Nephron (organoid): ENCODE measurements around the gene DACT1.

Source experiments
- H3K27ac Mint-ChIP-seq, 3 experiments: 2 replicates each; pipeline ENCODE4 v1.8.0; 2020; ENCODE audit warnings: mixed read lengths in 3 of 3, mild to moderate bottlenecking in 2 of 3, moderate library complexity in 1 of 3
- H3K27me3 Mint-ChIP-seq: 2 replicates; pipeline ENCODE4 v1.8.0; 2021; ENCODE audit warnings: low read depth, mild to moderate bottlenecking, moderate library complexity, mixed read lengths
- H3K36me3 Mint-ChIP-seq: 2 replicates; pipeline ENCODE4 v1.8.0; 2020; ENCODE audit warnings: low read depth, mixed read lengths
- H3K4me1 Mint-ChIP-seq: 2 replicates; pipeline ENCODE4 v1.8.0; 2020; ENCODE audit warnings: mixed read lengths
- H3K4me3 Mint-ChIP-seq, 3 experiments: 2 replicates each; pipeline ENCODE4 v1.8.0; 2020; ENCODE audit warnings: mild to moderate bottlenecking in 3 of 3, mixed read lengths in 3 of 3, moderate library complexity in 2 of 3
- H3K9me3 Mint-ChIP-seq: 2 replicates; pipeline ENCODE4 v1.8.0; 2020; ENCODE audit warnings: mixed read lengths
- TF ChIP-seq, protein P1 (sequence below), 3 experiments: fragments of 200-600 bp; sonication (generic); IDR thresholded peaks; one replicate each; pipeline ENCODE4 v1.5.0; 2021; ENCODE audit warnings: antibody characterized with exemption in 3 of 3; ENCODE audit not compliant: unreplicated experiment in 3 of 3

DACT1 gene

DNA sequence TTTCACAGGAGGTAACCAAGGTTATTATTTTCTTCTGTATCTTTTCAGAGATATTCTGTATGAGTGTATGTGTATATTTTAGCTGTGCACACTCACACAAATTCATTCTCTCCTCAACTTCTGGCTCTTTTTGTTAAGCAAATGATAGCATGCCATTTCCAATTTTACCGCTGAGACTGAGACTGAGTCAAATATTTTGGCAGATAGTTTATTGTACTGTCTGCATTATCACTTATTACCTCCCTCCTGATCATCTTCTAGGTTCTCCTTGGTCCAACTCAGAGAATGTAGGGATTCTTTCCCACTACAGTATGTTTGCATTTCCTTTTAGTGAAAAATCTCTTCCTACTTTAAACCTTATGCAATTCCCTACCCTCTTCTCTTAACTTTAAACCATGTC lies 33.3 kb downstream of the DACT1 start:
- TF ChIP-seq, protein P1, sequence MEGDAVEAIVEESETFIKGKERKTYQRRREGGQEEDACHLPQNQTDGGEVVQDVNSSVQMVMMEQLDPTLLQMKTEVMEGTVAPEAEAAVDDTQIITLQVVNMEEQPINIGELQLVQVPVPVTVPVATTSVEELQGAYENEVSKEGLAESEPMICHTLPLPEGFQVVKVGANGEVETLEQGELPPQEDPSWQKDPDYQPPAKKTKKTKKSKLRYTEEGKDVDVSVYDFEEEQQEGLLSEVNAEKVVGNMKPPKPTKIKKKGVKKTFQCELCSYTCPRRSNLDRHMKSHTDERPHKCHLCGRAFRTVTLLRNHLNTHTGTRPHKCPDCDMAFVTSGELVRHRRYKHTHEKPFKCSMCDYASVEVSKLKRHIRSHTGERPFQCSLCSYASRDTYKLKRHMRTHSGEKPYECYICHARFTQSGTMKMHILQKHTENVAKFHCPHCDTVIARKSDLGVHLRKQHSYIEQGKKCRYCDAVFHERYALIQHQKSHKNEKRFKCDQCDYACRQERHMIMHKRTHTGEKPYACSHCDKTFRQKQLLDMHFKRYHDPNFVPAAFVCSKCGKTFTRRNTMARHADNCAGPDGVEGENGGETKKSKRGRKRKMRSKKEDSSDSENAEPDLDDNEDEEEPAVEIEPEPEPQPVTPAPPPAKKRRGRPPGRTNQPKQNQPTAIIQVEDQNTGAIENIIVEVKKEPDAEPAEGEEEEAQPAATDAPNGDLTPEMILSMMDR (IDR thresholded peaks at IDR 0.05; ENCODE audit: unreplicated experiment in 3 of 3) = no peak

DNA sequence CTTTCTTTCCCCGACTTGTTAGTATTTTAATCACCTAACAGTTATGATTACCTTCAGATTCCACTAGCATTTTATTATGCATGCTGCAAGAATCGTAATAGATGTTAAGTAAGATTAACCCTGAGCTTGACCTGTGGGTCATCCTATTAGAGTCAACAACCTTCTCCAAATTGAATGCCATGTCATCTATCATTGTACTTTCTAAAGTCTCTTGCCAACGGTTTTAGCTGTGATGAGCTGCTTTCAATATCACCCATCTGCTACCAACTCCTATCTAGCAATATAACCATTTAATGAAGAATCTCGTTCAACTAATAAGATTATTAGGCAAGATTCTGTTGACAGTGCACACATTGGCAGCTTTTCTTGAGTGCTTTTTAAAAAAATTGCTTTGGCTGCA lies 33.7 kb downstream of the DACT1 start:
- TF ChIP-seq, protein P1 (IDR thresholded peaks at IDR 0.05; ENCODE audit: unreplicated experiment in 3 of 3) = no peak
- H3K9me3 Mint-ChIP-seq = no peaks in the 10 kb centered on the region
- H3K27me3 Mint-ChIP-seq = no peaks in the 10 kb centered on the region
- peaks cover 31% of the 10 kb centered on the region for H3K4me1 Mint-ChIP-seq
- H3K36me3 Mint-ChIP-seq = no peaks in the 10 kb centered on the region
- peak overlapping the region in 2 of 3 experiments; percentile 12 to 37 for H3K27ac Mint-ChIP-seq
- H3K4me3 Mint-ChIP-seq = no peak overlapping the region

More for the DNA sequence above, 33.3 kb downstream of the DACT1 start:
- Mint-ChIP-seq H3K4me1 (peaks cover 32% of the 10 kb centered on the region), H3K4me3 (no peak overlapping the region), H3K9me3 (no peaks in the 10 kb centered on the region), H3K36me3 (no peaks in the 10 kb centered on the region), H3K27me3 (no peaks in the 10 kb centered on the region), H3K27ac (peak overlapping the region in 2 of 3 experiments; percentile 12 to 37)

DNA sequence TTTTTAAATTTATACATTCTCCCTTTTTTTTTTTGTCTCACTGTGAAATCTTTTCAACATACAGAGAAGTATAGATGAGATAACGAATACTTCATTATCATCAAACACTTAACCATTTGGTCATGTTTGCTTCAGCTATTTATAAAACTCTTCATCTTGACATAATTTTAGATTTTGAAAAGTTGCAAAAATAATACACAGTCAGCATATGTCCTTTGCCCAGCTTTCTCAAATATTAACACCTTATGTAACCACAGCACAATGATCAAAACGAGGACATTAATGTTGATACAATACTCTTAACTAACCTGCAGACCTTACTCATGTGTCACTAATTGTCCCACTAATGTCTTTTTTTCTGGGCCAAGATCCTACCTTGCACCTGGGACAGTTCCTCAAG lies 36.0 kb downstream of the DACT1 start:
- H3K9me3 Mint-ChIP-seq = no peaks in the 10 kb centered on the region
- peaks cover 27% of the 10 kb centered on the region for H3K4me1 Mint-ChIP-seq
- H3K4me3 Mint-ChIP-seq = no peak overlapping the region
- peaks cover 5% of the 10 kb centered on the region for H3K27me3 Mint-ChIP-seq
- no peaks in the 10 kb centered on the region for H3K36me3 Mint-ChIP-seq
- no peak overlapping the region for H3K27ac Mint-ChIP-seq
- TF ChIP-seq, protein P1 (IDR thresholded peaks at IDR 0.05; ENCODE audit: unreplicated experiment in 3 of 3) = no peak

DNA sequence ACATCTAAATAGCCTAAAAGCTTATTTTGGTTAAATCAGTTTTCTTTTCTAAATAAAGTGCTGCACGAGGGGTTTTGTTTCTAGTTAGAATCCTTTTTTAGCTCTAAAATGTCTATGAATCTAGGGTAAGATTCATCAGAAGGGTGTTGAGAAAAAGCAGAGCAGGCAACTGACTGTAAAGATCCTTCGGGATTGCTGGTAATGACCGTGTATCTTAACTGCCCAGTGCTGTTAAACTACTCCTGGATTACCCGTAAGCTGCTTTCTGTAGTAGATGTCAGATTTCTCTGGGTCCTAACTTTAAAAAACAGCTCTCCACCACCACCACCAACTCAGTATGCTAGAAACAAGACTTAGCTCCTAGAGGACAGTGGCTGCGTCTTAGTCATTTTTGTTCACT lies 39.2 kb downstream of the DACT1 start:
- TF ChIP-seq, protein P1 (IDR thresholded peaks at IDR 0.05; ENCODE audit: unreplicated experiment in 3 of 3) = no peak
- H3K36me3 Mint-ChIP-seq = no peaks in the 10 kb centered on the region
- no peak overlapping the region for H3K4me3 Mint-ChIP-seq
- H3K4me1 Mint-ChIP-seq = peaks cover 13% of the 10 kb centered on the region
- peaks cover 12% of the 10 kb centered on the region for H3K27me3 Mint-ChIP-seq
- H3K9me3 Mint-ChIP-seq = no peaks in the 10 kb centered on the region
- H3K27ac Mint-ChIP-seq = peak overlapping the region; percentile 15 to 85 (median 42)

DNA sequence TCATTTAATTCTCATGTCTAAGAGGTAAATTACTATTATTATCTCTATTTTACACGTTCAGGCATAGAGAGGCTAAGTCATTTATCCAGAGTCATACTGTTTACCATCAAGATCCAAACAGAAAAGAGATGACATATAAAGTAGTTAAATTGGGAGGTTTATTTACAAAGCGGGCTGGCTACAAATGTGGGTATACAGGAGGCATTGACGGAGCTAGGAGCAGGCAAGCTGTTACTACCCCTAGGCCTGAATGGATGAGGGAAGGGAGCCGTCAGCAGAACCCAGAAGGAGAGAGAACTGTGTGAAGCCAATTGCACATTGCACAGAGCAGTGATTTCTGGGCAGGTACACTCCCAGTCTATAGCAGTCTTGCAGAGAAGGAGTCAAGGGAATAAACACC lies 39.8 kb downstream of the DACT1 start:
- TF ChIP-seq, protein P1 (IDR thresholded peaks at IDR 0.05; ENCODE audit: unreplicated experiment in 3 of 3) = no peak
- peaks cover 12% of the 10 kb centered on the region for H3K27me3 Mint-ChIP-seq
- peak overlapping the region in 1 of 3 experiments; percentile 85 for H3K27ac Mint-ChIP-seq
- no peaks in the 10 kb centered on the region for H3K36me3 Mint-ChIP-seq
- H3K4me1 Mint-ChIP-seq = peaks cover 13% of the 10 kb centered on the region
- no peak overlapping the region for H3K4me3 Mint-ChIP-seq
- H3K9me3 Mint-ChIP-seq = no peaks in the 10 kb centered on the region

DNA sequence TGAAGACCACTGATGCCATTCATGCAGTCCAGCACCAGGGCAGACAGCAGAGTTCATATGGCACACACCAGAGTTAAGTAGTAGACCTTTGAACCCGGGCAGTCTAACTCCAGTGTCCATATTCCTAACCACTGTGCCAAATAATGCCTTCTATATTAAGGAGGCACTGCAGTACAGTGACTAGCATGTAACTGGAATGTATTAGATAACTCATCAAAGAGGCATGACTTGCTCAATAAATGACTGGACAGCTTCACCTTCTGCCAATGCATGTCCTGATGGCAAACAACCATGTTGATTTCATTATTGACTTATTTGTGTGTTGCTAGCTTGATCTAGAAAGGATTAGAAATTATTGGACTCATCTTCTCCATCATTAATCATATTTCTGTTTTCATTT lies 40.2 kb downstream of the DACT1 start:
- H3K4me1 Mint-ChIP-seq = peaks cover 13% of the 10 kb centered on the region
- no peaks in the 10 kb centered on the region for H3K36me3 Mint-ChIP-seq
- no peak overlapping the region for H3K4me3 Mint-ChIP-seq
- peaks cover 12% of the 10 kb centered on the region for H3K27me3 Mint-ChIP-seq
- peaks cover 2% of the 10 kb centered on the region for H3K9me3 Mint-ChIP-seq
- no peak overlapping the region for H3K27ac Mint-ChIP-seq
- TF ChIP-seq, protein P1 (IDR thresholded peaks at IDR 0.05; ENCODE audit: unreplicated experiment in 3 of 3) = no peak
